ENCODE results near the gene SHPK.
"Not testable (repeated sequence)": the region's sequence is repeated elsewhere in the genome, so short reads cannot be mapped to it uniquely, and the experiment has no call there.

The SHPK gene

DNA sequence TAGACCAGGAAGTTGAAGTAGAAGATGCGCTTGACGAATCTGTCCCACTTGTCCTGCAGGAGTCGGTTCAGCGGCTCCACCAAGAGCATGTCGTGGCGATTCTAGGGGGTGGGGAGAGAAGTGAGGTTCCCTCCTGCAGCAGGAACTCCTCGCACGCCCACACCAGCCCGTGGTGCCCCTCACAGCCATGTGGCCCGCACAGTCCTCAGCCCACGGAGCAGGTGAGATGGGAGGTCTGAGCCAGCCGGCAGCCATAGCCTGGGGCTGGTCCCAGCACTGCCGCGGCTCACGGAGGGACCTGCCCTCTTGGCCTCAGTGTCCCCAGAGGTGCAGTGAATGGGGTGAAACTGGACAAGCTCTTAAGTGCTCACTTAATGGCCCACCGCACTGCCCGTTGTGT, 50.2 kb downstream of the SHPK start:
- no peak for ATAC-seq

DNA sequence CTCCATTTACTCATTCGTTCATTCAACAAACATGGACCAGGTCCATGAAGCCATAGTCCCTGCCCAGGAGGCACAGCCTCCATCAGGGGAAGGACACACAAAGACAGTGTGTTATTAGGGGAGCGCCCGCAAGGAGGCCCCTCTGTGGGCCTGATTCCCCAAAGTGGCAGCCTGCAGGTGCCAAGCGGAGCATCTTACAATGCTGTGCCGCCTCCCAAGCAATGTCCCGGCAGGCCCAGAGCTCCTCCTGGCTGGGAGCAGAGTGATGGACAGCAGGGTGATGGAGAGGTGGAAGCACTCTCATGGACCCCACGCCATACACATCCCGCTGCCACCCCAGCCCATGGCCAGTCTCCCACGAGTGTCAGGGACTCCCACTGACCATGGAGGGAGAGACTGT, 52.6 kb downstream of the SHPK start:
- no peak for ATAC-seq

DNA sequence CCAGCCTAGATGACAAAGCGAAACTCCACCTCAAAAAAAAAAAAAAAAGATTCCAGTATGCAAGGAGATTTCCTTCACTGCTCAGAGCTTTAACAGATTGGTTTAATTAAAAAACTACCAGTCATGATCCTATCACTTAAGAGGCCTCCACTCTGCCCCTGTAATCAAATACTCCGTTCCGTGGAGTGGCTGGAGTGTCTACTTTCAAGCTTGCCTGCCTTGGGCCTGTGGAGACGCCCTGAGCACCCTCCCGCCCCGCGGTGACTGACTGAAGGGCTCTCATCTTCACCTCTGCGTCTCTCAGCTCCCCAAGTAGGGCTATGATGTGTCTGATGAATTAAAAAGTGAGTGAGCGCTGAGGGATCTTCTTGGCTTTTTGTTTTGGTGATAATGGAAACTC, 53.1 kb downstream of the SHPK start:
- ATAC-seq: no peak

DNA sequence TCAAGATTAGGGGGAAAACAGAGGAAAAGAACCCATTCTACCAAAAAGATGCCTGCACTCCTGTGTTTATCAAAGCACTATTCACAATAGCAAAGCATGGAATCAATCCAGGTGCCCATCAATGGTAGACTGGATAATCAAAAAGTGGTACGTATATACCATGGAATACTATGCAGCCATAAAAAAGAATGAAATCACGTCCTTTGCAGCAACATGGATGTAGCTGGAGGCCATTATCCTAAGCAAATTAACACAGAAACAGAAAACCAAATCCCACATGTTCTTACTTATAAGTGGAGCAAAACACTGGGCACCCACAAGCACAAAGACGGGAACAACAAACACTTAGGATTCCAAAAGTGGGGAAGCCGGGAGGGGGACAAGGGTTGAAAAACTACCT, 57.4 kb downstream of the SHPK start:
- not testable (repeated sequence) for ATAC-seq

DNA sequence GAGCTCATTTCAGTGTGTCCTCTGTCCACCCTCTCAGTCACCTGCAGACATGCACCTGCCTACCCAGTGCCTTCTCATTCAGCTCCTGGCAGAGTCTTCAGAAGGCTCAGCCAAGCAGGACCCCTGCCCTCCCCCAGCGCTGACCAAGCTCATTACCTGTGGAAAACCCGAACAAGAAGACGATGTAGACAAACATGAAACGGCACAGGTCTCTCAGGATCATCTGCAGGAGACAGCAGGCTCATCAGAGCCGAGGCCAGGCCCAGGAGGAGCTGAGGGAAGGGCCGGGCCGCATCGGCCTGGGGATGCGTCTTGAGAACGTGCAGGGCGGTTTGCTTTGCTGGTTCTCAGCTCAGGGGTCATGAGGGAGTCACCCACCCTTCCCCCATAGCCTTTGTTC, 59.1 kb downstream of the SHPK start:
- ATAC-seq: no peak

DNA sequence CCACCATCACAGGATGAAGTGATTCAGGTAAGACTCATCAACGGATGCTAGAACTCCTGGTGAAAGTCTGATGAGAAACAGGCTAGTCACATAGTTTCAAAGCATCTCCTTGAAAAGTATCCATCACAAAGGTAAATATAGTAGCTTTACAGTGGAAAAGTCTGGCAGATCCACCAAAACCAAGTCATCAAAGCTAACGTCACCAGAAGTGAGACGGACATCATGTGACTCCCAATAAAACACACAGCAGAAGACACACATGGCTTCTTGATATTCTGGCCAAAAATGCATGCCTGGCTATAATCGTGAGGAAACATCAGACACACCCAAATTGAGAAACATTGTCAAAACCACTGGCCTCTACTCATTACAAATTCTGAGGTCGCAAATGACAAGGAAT, 60.5 kb downstream of the SHPK start:
- no peak for ATAC-seq

DNA sequence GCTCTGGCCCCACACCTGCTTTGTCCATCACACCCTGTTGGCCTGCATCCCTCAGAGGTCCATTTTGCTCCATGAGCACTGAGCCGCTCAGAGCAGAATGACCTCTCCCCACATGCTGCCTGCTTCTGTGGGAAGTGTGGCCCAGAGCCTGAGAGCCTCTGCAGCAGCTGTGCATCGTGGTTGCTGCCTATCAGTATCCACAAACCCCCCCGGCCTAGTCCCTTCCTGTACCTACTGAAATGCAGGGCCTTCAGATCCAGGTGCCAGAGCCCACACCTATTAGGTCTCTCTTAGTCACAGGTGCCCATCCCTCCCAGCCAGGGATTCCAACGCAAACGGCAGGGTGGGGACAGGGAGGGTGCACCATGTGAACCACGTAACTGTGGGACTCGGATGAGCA, 61.8 kb downstream of the SHPK start:
- ATAC-seq: no peak

DNA sequence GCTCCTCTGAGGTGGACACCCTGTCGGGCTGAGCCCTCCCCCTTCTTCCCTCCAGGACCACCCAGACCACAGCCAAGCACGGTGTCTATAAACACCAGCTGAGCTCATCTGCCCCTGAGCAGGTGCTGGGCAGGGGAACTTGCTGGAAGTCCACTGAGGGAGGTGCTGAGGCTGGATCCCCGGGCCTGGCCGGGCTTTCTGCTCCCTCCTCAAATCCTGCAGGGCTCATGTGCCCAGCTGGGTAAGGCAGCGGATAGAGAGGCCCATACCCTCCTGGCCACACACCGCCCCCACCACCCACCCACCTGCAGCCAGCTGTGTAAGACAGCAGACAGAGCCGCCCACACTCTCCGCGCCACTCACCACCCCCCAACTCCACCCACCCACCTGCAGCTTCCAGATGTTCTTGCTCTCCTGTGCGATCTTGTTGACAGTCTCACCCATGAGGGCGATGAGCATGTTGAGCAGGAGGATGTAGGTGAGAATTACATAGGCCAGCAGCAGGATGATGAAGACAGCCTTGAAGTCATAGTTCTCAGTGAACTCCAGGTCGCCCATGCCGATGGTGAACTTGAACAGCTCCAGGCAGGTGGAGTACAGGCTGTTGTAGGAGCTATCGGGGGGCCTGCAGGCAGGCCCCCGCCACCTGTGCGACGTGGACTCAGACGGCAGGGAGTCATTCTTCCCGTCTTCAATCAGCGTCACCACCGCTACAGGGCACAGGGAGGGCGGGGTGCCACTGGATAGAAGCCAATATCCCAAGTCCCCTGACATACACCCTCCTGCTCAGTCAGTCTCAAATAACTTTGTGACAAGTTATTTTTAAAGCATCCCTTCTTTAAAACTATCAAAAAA, 62.6 kb downstream of the SHPK start:
- no peak for ATAC-seq

DNA sequence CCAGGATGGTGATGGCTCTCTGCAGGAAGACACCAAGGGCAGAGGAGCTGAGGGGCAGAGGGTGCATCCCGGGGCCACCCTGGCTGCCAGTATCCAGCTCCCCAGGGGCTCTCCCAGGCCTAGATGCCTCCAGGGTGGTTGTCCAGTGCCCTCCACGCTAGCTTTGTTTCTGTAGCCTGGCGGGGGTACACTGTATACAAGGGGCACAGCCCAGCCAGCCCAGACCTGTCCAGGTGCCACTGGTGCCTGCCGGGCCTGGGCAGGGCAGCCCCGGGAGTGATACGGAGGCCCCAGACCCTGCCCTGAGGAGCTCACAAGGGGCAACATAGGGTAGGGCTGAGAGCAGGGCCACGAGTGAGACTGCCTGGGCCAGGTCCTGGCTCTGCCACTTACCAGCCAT, 63.8 kb downstream of the SHPK start:
- no peak for ATAC-seq

DNA sequence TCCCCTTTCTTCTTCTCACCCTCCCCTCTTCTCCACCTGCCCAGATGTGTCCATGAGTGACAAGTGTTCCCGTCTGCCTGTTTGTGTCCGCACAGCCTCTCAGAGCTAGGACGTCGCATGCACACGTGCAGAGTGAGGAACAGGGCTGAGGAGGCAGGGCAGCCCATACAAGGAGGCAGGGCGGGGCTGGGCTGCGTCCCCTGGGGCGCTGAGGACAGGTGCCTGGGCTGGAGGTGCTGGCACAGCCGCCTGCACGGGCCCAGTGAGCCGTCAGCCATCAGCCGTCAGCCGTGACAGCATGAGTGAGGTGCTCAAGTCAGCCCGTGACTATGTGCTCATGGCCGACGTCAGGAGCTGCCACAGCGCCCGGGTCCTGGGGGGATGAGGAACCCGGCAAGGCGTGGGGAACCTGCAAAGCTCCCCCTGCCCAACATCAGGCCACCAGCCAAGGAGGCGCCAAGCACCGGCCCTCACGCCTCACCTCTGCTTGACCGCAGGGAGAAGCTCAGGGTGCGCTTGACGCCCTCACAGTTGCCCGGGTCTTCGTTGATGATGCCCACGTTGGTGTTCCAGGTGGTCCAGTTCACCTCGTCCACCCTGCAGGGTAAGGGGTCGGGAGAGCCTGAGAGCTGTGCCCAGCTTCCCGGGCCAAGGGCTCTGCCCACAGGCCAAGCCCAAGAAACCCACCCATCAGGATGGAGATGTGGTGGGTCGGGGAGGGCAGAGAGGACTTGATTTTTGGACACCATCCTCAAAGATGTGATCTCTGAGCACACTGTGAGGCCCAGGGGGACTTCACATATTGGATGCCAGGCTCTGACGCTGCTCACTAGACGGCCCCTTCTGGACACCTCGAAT, 64.8 kb downstream of the SHPK start:
- no peak for ATAC-seq

DNA sequence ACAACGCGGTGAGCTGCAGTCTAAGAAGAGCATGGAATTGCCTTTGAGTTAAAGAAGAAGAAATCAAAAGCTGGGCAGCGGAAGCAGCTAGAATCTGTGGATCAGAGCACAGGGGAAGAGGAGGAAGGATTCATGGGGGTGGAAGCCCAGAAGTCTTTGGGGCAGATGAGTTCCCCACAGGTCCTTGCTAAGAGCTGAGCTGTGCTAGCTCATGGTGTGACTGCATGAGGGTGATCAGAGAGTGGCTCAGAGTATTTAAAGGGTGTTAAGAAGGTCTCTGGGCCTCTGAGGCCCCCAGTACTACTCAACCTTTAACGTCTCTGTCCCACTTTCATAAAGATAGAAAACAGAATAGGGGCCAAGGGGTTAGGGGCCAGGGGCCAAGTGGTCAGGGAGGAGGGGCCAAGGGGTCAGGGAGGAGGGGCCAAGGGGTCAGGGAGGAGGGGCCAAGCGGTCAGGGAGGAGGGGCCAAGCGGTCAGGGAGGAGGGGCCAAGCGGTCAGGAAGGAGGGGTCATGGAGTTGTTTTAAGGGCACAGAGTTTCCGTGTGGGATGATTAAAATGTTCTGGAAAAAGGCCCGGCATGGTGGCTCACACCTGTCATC, 66.4 kb downstream of the SHPK start:
- ATAC-seq: no peak

DNA sequence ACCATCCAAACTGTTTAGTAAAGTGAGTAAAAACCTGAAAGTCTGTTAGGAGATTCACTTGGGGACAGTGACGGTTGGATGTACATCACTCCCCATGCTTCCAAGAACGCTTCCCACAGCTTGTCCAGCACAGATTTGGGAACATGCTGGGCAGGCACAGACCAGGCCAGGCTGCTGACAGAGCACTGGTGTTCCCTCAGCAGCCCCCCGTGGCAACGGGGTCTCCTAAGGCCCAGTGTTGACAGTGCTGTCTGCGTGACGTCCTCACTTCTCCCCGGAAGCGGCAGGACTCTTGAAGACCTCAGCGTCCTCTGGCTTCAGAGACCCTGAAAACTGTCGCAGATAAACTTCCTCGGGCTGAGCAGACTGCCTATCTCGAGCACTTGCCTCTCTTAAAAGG, 69.5 kb downstream of the SHPK start:
- no peak for ATAC-seq

DNA sequence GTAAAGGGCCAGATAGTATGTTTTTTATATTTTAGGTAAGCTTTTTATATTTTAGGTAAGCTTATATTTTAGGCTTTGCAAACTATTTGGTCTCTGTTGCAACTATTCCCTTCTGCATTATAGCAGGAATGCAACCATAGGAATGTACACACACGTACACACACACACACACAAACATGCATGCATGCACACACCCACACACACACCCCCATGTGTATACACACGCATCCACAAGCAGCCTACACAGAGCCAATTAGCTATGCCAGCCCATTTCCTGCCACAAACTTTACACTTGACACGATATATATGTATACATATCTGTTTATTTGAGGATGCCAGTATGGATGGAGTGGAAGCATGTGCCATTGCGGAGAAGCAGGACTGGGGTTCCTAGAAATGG, 70.9 kb downstream of the SHPK start:
- no peak for ATAC-seq

DNA sequence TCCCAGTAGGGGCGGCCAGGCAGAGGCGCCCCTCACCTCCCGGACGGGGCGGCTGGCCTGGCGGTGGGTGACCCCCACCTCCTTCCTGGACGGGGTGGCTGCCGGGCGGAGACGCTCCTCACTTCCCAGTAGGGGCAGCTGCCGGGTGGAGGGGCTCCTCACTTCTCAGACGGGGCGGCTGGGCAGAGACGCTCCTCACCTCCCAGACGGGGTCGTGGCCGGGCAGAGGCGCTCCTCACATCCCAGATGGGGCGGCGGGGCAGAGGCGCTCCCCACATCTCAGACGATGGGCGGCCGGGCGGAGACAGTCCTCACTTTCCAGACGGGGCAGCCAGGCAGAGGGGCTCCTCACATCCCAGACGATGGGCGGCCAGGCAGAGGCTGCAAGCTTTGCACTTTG, 71.8 kb downstream of the SHPK start:
- ATAC-seq: not testable (repeated sequence)

DNA sequence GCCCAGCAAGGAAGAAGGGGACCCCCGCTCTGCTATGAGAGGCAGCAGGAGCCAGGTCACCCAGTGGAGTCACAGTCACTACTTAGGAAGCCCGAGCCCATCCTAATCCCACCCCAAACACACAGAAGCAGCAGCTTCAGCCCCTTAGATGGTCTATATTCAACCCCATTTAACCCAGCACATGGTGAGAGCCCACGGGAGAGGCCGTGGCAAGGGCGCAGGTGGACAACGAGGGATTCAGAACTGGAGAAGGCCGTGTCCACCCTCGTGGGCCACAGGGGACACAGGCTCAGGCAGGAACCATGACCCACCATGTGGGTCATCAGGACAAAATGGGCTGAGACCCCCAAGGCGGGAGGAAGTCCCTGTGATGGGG, 76.8 kb downstream of the SHPK start:
- no peak for ATAC-seq

DNA sequence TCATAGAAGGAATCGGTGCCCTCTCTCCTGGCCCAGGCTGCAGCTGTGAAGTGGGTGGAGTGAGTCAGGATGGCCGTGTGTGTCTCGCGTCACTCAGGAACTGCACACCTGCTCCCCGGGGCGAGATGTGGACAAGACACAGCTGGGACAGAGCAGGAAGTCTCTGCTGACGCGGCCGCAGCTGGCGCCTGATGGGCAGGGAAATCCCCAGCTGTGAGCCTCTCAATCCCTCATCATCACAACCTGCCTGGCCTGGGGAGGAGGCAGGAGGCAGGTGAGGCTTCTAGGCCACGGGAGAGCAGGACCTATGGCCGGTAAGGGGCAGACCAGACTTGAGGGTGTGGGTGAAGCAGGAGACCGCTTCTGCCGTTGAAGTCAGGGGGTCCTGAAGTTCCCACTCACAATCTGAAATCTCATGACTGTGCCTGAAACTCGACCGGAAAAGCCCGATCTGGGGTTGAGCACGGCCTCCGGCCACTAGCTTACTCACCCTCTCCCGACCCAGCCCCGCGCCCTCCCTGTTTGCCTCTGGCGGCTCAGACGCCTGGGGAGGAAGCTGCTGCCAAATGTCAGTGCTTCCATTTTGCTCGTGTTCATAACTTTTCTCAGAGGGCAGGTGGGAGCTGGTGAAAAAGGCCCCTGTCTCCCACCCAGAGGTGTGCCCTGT, 77.3 kb downstream of the SHPK start:
- peak; percentile 89 to 90 for ATAC-seq

Measured in activated CD4-positive, CD25-positive, alpha-beta regulatory T cell treated with anti-CD3 and anti-CD28 coated beads, Interleukin-2, amount 50 U/mL, for 24 hours (primary cell).